MCF 10A (cell line): ENCODE data around the gene NANS. TPM values are rescaled to one million over a fixed set of nuclear protein-coding genes. Genes with fewer than 3 reads are reported as not detected.
"Not testable (repeated sequence)": the region's sequence is repeated elsewhere in the genome, so short reads cannot be mapped to it uniquely, and the experiment has no call there.

Source experiments
- BruUV-seq: library from RNA; stranded (reverse); fragments of 400-500 nt; replicated peaks from 2 replicates; lab custom pipeline; 2021; lab: Mats Ljungman, UMichigan
- CTCF ChIA-PET: fragments of 300-600 bp; sonication (Branson Sonifier 250); formaldehyde crosslinking; extraction: SDS; loops from one replicate; lab custom pipeline; 2021; ENCODE audit warnings: antibody characterized with exemption, inconsistent platforms; lab: Yijun Ruan, JAX
- POLR2A ChIA-PET: fragments of 300-600, 350-650 bp; sonication (Branson Sonifier 250); formaldehyde crosslinking; extraction: SDS; loops from one replicate; lab custom pipeline; 2020; ENCODE audit warnings: antibody characterized with exemption, inconsistent platforms; lab: Yijun Ruan, JAX
- DNase-seq: peaks from one replicate; pipeline ENCODE4 v3.0.0-alpha.2; 2018; ENCODE audit not compliant: unreplicated experiment
- H3K27ac Mint-ChIP-seq: one replicate; pipeline ENCODE4 v1.8.0; 2022; ENCODE audit warnings: mild to moderate bottlenecking, low read depth, mixed read lengths; ENCODE audit not compliant: unreplicated experiment
- H3K27me3 Mint-ChIP-seq: one replicate; pipeline ENCODE4 v1.8.0; 2022; ENCODE audit warnings: mixed read lengths; ENCODE audit not compliant: insufficient read depth, unreplicated experiment
- H3K36me3 Mint-ChIP-seq: one replicate; pipeline ENCODE4 v1.8.0; 2022; ENCODE audit warnings: mild to moderate bottlenecking, moderate library complexity, mixed read lengths; ENCODE audit not compliant: insufficient read depth, unreplicated experiment
- H3K4me1 Mint-ChIP-seq: one replicate; pipeline ENCODE4 v1.8.0; 2022; ENCODE audit warnings: mixed read lengths; ENCODE audit not compliant: insufficient read depth, unreplicated experiment
- H3K4me3 Mint-ChIP-seq: one replicate; pipeline ENCODE4 v1.8.0; 2022; ENCODE audit warnings: mild to moderate bottlenecking, moderate library complexity, mixed read lengths; ENCODE audit not compliant: unreplicated experiment
- H3K9me3 Mint-ChIP-seq: one replicate; pipeline ENCODE4 v1.8.0; 2022; ENCODE audit warnings: mixed read lengths; ENCODE audit not compliant: unreplicated experiment
- intact Hi-C: fragments of 100-400 bp; cut with micrococcal nuclease; formaldehyde crosslinking; loops from 2 replicates; pipeline ENCODE4 v1.14.1; 2022
- total RNA-seq: library from RNA; stranded (reverse); gene quantifications from 2 replicates; pipeline ENCODE4 v1.2.3, GENCODE V29; 2022
- TF ChIP-seq, protein P1 (sequence below): fragments of 200-600 bp; IDR thresholded peaks from one replicate; pipeline ENCODE4 v1.8.0; 2022; ENCODE audit warnings: antibody characterized with exemption, mild to moderate bottlenecking; ENCODE audit not compliant: unreplicated experiment

The NANS gene
- total RNA-seq, 1 experiment from 2014 or later: 80.8 TPM

DNA sequence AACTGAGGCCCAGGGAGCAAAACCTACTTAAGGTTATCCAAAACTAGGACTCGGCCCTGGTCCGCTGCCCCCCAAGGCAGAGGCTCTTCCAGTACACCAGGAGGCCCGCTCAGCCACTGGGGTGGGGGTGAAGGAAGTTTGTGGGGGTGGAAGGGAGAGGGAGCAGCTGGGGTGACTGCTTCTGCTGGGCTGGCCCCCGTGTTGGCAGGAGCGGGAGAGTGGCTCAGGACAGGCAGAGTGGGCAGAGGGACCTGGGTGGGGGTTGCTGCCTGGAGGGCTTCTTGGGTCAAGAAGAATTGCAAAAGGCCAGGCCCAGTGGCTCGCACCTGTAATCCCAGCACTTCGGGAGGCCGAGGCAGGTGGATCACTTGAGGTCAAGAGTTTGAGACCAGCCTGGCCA, 70.7 kb downstream of the NANS start:
- Mint-ChIP-seq H3K4me1 (no peaks in the 10 kb centered on the region), H3K27me3 (no peaks in the 10 kb centered on the region), H3K27ac (no peak overlapping the region), H3K9me3 (no peaks in the 10 kb centered on the region), H3K36me3 (peaks cover 20% of the 10 kb centered on the region), H3K4me3 (no peak overlapping the region)
- DNase-seq: no peak
- ChIA-PET POLR2A (no interaction called here), CTCF (interaction anchor here (0.7 kb wide), 1 partner anchor 9 kb away, joined by 3 read pairs; no protein-coding TSS in a partner anchor)
- intact Hi-C loops: no loop called here
- no TSS peak for BruUV-seq
- TF ChIP-seq, protein P1, sequence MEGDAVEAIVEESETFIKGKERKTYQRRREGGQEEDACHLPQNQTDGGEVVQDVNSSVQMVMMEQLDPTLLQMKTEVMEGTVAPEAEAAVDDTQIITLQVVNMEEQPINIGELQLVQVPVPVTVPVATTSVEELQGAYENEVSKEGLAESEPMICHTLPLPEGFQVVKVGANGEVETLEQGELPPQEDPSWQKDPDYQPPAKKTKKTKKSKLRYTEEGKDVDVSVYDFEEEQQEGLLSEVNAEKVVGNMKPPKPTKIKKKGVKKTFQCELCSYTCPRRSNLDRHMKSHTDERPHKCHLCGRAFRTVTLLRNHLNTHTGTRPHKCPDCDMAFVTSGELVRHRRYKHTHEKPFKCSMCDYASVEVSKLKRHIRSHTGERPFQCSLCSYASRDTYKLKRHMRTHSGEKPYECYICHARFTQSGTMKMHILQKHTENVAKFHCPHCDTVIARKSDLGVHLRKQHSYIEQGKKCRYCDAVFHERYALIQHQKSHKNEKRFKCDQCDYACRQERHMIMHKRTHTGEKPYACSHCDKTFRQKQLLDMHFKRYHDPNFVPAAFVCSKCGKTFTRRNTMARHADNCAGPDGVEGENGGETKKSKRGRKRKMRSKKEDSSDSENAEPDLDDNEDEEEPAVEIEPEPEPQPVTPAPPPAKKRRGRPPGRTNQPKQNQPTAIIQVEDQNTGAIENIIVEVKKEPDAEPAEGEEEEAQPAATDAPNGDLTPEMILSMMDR: no peak

DNA sequence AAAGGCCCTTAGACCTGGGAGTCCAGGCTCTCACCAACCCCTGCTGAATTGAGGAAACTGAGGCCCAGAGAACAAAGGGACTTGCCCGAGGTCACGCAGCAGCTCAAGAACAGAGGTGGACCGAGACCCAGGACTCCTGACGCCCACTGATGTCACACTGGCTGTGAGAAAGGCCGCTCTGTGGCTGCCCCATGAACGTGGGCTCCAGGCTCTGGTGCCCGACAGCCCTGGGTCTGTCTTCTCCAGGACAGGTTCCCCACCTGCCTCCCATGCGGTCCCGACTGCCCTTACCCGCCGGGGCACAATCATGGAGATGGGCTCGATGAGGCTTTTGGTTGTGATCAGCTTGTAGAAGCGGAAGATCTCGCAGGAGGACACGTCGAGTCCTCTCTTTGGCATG, 71.8 kb downstream of the NANS start:
- TF ChIP-seq, protein P1: no peak
- ChIA-PET POLR2A (no interaction called here), CTCF (interaction anchor here (0.6 to 0.8 kb wide), 2 partner anchors 12 to 331 kb away, joined by 3 read pairs; no protein-coding TSS in a partner anchor)
- Mint-ChIP-seq H3K27me3 (no peaks in the 10 kb centered on the region), H3K36me3 (peaks cover 11% of the 10 kb centered on the region), H3K27ac (no peak overlapping the region), H3K4me3 (no peak overlapping the region), H3K4me1 (no peaks in the 10 kb centered on the region), H3K9me3 (no peaks in the 10 kb centered on the region)
- no TSS peak for BruUV-seq
- DNase-seq: no peak
- intact Hi-C loops: no loop called here

DNA sequence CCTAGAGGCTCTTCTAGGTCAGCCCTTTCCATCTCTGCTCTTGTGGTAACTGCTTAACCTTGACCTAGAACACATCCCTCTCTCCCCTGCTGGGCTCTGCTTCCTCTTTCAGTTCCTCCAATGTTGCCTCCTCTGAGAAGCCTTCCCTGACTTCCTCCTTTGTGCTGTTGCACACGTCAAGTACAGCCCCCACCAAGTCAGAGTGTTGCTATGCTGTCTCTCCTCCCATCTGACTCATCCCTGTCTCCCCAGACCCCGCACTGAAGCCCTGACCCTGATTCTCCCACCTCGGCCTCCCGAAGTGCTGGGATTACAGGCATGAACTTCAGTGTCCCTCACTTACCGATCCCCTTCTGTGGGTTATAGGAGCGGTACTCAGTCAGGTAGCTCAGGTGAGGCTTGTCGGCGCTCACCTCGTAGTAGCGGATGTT, 72.9 kb downstream of the NANS start:
- intact Hi-C loops: no loop called here
- CTCF ChIA-PET: interaction anchor here (0.8 to 1.2 kb wide), 3 partner anchors 8 to 43 kb away, joined by 3 to 4 read pairs (median 3); no protein-coding TSS in a partner anchor
- DNase-seq: no peak
- TF ChIP-seq, protein P1: no peak
- Mint-ChIP-seq H3K4me1 (no peaks in the 10 kb centered on the region), H3K36me3 (peaks cover 11% of the 10 kb centered on the region), H3K9me3 (no peaks in the 10 kb centered on the region), H3K27ac (no peak overlapping the region), H3K4me3 (no peak overlapping the region), H3K27me3 (no peaks in the 10 kb centered on the region)
- no TSS peak for BruUV-seq
- POLR2A ChIA-PET: no interaction called here

DNA sequence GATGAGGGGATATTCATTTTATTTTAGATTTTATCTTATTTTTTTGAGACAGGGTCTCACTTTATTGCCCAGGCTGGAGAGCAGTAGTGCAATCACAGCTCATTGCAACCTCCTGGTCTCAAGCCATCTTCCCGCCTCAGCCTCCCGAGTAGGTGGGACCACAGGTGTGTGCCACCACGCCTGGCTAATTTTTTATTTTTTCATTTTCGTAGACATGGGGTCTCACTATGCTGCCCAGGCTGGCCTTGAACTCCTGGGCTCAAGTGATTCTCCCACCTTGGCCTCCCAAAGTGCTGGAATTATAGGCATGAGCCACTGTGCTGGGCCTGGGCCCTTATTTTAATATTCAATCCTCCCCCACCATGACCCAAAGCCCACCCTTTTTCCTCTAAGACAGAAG, 73.5 kb downstream of the NANS start:
- H3K4me3 Mint-ChIP-seq, BruUV-seq, POLR2A ChIA-PET, intact Hi-C loops, H3K27me3 Mint-ChIP-seq, DNase-seq, H3K4me1 Mint-ChIP-seq, H3K27ac Mint-ChIP-seq, H3K9me3 Mint-ChIP-seq: not testable (repeated sequence)
- CTCF ChIA-PET: interaction anchor here (1.0 to 1.2 kb wide), 2 partner anchors 8 to 44 kb away, joined by 3 to 4 read pairs; no protein-coding TSS in a partner anchor
- peaks cover 11% of the 10 kb centered on the region for H3K36me3 Mint-ChIP-seq
